ENCODE data around the gene ASCL1. TPM values are rescaled to one million over a fixed set of nuclear protein-coding genes. Genes with fewer than 3 reads are reported as not detected.

ASCL1 gene
- total RNA-seq, 2 experiments from 2014 or later, result not detected

DNA sequence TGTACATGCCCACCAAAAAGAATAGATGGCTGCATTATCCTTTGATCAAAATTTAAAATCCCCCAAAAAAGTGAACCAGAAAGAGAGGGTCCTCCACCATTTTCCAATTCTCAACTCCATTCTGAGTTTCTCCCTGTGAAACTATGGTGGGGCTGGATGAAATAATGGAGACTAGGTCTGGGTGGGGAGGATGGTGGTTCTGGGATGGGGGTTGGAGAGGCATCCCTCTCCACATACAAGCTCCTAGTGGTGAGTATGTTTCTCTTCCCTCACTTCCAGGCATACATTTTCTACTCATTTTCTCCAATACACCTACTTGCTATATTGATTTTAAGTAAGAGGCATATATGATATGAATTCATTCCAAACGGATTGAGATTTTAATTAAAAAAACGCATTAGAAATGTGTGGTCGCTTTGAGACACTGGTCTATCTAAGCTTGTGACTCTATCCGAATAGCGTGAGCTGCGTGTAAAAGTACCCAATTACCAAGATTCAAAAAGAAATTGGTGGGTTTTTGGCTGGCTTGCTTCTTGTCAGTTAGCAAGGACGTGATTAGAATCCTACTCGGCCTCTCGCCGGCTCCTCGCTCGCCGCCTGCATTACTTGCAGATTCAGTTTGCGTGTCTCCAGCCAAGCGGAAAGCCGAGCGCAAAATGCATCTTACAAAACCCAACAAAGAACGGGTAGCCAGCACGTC lies 3.4 kb downstream of the ASCL1 start:
- Histone ChIP-seq H3K4me3 (ENCODE audit: low read depth, low read length, poor library complexity, severe bottlenecking) (no peak overlapping the region), H3K4me1 (ENCODE audit: insufficient read depth, low read length, poor library complexity, severe bottlenecking) (no peaks in the 10 kb centered on the region), H3K36me3 (ENCODE audit: insufficient read depth, low read length) (no peaks in the 10 kb centered on the region), H3K4me2 (ENCODE audit: low read length) (no peak overlapping the region), H4K20me1 (ENCODE audit: insufficient read depth, low read length) (no peaks in the 10 kb centered on the region), H2AFZ (ENCODE audit: low read length) (no peak overlapping the region), H3K9me3 (ENCODE audit: low read length) (no peaks in the 10 kb centered on the region), H3K79me2 (ENCODE audit: insufficient read depth, low read depth, low read length) (no peaks in the 10 kb centered on the region), H3K27ac (ENCODE audit: low read depth, low read length, poor library complexity, severe bottlenecking) (no peak overlapping the region), H3K9me2 (ENCODE audit: insufficient read depth, low read length) (no peaks in the 10 kb centered on the region)
- DNase-seq (ENCODE audit: low spot score), result no peak
- no TSS peak for BruUV-seq (replicated peaks)
- CTCF ChIA-PET (ENCODE audit: unreplicated experiment), result no interaction called here
- intact Hi-C loops (cut with micrococcal nuclease; ENCODE audit: unreplicated experiment), result no loop called here
- POLR2A ChIA-PET, result no interaction called here
- TF ChIP-seq, protein P1, sequence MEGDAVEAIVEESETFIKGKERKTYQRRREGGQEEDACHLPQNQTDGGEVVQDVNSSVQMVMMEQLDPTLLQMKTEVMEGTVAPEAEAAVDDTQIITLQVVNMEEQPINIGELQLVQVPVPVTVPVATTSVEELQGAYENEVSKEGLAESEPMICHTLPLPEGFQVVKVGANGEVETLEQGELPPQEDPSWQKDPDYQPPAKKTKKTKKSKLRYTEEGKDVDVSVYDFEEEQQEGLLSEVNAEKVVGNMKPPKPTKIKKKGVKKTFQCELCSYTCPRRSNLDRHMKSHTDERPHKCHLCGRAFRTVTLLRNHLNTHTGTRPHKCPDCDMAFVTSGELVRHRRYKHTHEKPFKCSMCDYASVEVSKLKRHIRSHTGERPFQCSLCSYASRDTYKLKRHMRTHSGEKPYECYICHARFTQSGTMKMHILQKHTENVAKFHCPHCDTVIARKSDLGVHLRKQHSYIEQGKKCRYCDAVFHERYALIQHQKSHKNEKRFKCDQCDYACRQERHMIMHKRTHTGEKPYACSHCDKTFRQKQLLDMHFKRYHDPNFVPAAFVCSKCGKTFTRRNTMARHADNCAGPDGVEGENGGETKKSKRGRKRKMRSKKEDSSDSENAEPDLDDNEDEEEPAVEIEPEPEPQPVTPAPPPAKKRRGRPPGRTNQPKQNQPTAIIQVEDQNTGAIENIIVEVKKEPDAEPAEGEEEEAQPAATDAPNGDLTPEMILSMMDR (conservative IDR thresholded peaks at IDR 0.05; ENCODE audit: low read length), result no peak
- no peak for TF ChIP-seq EZH2phosphoT487 (IDR thresholded peaks at IDR 0.05; ENCODE audit: borderline replicate concordance, low read depth, low read length)

DNA sequence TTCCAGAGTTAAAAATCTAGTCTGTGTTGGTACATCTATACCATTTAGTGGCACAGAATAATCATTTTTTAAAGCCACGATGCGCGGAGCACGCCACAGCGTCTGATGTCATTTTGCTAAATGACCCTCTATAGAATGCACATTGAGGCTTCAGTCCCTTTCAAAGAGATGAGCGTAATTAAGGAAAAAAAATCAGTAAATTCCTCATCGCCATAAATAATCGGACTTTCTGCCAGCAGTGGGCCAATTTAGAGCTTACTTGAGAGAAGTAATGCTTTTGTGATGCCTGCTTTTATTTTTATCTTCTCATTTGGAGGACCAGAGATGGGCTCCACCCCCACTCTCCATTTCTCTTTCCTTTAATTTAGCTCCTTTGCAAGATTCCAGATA lies 4.0 kb downstream of the ASCL1 start:
- intact Hi-C loops (cut with micrococcal nuclease; ENCODE audit: unreplicated experiment), result no loop called here
- Histone ChIP-seq H3K36me3 (ENCODE audit: insufficient read depth, low read length) (no peaks in the 10 kb centered on the region), H3K4me3 (ENCODE audit: low read depth, low read length, poor library complexity, severe bottlenecking) (no peak overlapping the region), H3K9me2 (ENCODE audit: insufficient read depth, low read length) (no peaks in the 10 kb centered on the region), H3K9me3 (ENCODE audit: low read length) (no peaks in the 10 kb centered on the region), H4K20me1 (ENCODE audit: insufficient read depth, low read length) (no peaks in the 10 kb centered on the region), H3K27ac (ENCODE audit: low read depth, low read length, poor library complexity, severe bottlenecking) (no peak overlapping the region), H3K4me1 (ENCODE audit: insufficient read depth, low read length, poor library complexity, severe bottlenecking) (no peaks in the 10 kb centered on the region), H3K79me2 (ENCODE audit: insufficient read depth, low read depth, low read length) (no peaks in the 10 kb centered on the region), H3K4me2 (ENCODE audit: low read length) (no peak overlapping the region), H2AFZ (ENCODE audit: low read length) (no peak overlapping the region)
- ChIA-PET POLR2A (no interaction called here), CTCF (ENCODE audit: unreplicated experiment) (no interaction called here)
- TF ChIP-seq, protein P1 (conservative IDR thresholded peaks at IDR 0.05; ENCODE audit: low read length), result no peak
- TF ChIP-seq EZH2phosphoT487 (IDR thresholded peaks at IDR 0.05; ENCODE audit: borderline replicate concordance, low read depth, low read length), result no peak
- DNase-seq (ENCODE audit: low spot score), result no peak
- no TSS peak for BruUV-seq (replicated peaks)

DNA sequence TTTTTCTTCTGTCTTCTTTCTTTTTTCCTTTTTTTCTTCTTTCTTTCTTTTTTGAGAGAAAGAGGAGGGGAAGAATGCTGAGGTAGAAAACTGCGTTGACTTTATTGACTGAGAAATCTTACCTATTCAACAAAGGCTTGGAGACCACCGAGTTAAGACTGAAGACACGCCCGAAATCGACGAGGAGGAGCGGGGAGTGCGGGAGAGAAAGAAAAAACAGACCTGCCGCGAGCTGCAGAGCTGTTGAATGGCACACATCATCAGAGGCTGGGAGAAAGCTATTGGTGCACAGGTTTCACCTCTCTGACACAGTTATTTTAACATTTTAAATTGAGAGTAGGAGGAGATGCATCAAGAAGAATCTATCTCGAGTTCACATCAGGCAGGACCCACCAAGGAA lies 5.1 kb downstream of the ASCL1 start:
- Histone ChIP-seq H3K36me3 (ENCODE audit: insufficient read depth, low read length) (no peaks in the 10 kb centered on the region), H3K79me2 (ENCODE audit: insufficient read depth, low read depth, low read length) (no peaks in the 10 kb centered on the region), H2AFZ (ENCODE audit: low read length) (no peak overlapping the region), H3K9me3 (ENCODE audit: low read length) (no peaks in the 10 kb centered on the region), H3K9me2 (ENCODE audit: insufficient read depth, low read length) (no peaks in the 10 kb centered on the region), H4K20me1 (ENCODE audit: insufficient read depth, low read length) (no peaks in the 10 kb centered on the region), H3K4me2 (ENCODE audit: low read length) (no peak overlapping the region), H3K4me3 (ENCODE audit: low read depth, low read length, poor library complexity, severe bottlenecking) (no peak overlapping the region), H3K4me1 (ENCODE audit: insufficient read depth, low read length, poor library complexity, severe bottlenecking) (no peaks in the 10 kb centered on the region), H3K27ac (ENCODE audit: low read depth, low read length, poor library complexity, severe bottlenecking) (no peak overlapping the region)
- no peak for DNase-seq (ENCODE audit: low spot score)
- POLR2A ChIA-PET, result interaction anchor here (0.6 kb wide), 1 partner anchor 229 kb away, joined by 5 read pairs; no protein-coding TSS in a partner anchor
- intact Hi-C loops (cut with micrococcal nuclease; ENCODE audit: unreplicated experiment), result no loop called here
- BruUV-seq (replicated peaks), result no TSS peak
- CTCF ChIA-PET (ENCODE audit: unreplicated experiment), result no interaction called here
- no peak for TF ChIP-seq EZH2phosphoT487 (IDR thresholded peaks at IDR 0.05; ENCODE audit: borderline replicate concordance, low read depth, low read length)
- TF ChIP-seq, protein P1 (conservative IDR thresholded peaks at IDR 0.05; ENCODE audit: low read length), result no peak

Data from OCI-LY7 (cell line).